Measurements from ENCODE around the gene RTN4.

Gene RTN4

GRCh38 chr2:55035716-55036115 is 14.5 kb downstream of the RTN4 start:
- DNase-seq: no peak

- peak in 2 of 3 donors; percentile 55 to 57 for DNase-seq
These were observed 16.3 kb downstream of the RTN4 start for GRCh38 chr2:55033921-55034320.

GRCh38 chr2:55033076-55033742 is 17.0 kb downstream of the RTN4 start:
- DNase-seq: peak; percentile 42 to 63 (median 53)

- DNase-seq: no peak
These were observed 18.7 kb downstream of the RTN4 start for GRCh38 chr2:55031505-55031904.

- no peak for DNase-seq
These were observed 19.5 kb downstream of the RTN4 start for GRCh38 chr2:55030766-55031165.

GRCh38 chr2:55029098-55029497 is 21.2 kb downstream of the RTN4 start:
- no peak for DNase-seq

- DNase-seq: no peak
These were observed 23.0 kb downstream of the RTN4 start for GRCh38 chr2:55027226-55027625.

GRCh38 chr2:55026202-55026601 is 24.0 kb downstream of the RTN4 start:
- no peak for DNase-seq

- DNase-seq: no peak
These were observed 24.6 kb downstream of the RTN4 start for GRCh38 chr2:55025627-55026026.

- DNase-seq: no peak
These were observed 25.2 kb downstream of the RTN4 start for GRCh38 chr2:55025082-55025481.

GRCh38 chr2:55022476-55022875 is 27.8 kb downstream of the RTN4 start:
- DNase-seq: peak in 1 of 3 donors; percentile 31

- DNase-seq: peak; percentile 54 to 85 (median 81)
These were observed 30.6 kb downstream of the RTN4 start for GRCh38 chr2:55019526-55020258.

- DNase-seq: no peak
These were observed 31.6 kb downstream of the RTN4 start for GRCh38 chr2:55018619-55019018.

GRCh38 chr2:55017880-55018279 is 32.4 kb downstream of the RTN4 start:
- no peak for DNase-seq

GRCh38 chr2:55017428-55017827 is 32.8 kb downstream of the RTN4 start:
- no peak for DNase-seq

- DNase-seq: peak; percentile 53 to 65 (median 63)
These were observed 35.0 kb downstream of the RTN4 start for GRCh38 chr2:55014962-55015939.

- no peak for DNase-seq
These were observed 36.3 kb downstream of the RTN4 start for GRCh38 chr2:55013936-55014335.

GRCh38 chr2:55012672-55013484 is 37.4 kb downstream of the RTN4 start:
- DNase-seq: no peak

GRCh38 chr2:55011831-55012671 is 38.2 kb downstream of the RTN4 start:
- DNase-seq: no peak

- peak; percentile 58 to 68 (median 58) for DNase-seq
These were observed 39.3 kb downstream of the RTN4 start for GRCh38 chr2:55010915-55011314.

GRCh38 chr2:55010149-55010591 is 40.1 kb downstream of the RTN4 start:
- peak; percentile 57 to 74 (median 71) for DNase-seq

Data from suppressor macrophage treated with lipopolysaccharide for 1 hour (primary cell).